H9 (cell line): ENCODE data around the gene KDM4C. TPM values are rescaled to one million over a fixed set of nuclear protein-coding genes. Genes with fewer than 3 reads are reported as not detected.

ENCODE experiments used
- DNase-seq: peaks from one replicate; pipeline ENCODE4 v3.0.0-alpha.2; 2017
- H2AFZ ChIP-seq: one replicate; pipeline ENCODE4 v1.6.1; 2013; ENCODE audit warnings: mild to moderate bottlenecking, low read length, control low read depth, moderate library complexity
- H2AK5ac ChIP-seq: 2 replicates; pipeline ENCODE4 v1.6.1; 2013; ENCODE audit warnings: low read length, control low read depth, mixed read lengths; ENCODE audit not compliant: insufficient read length
- H2BK120ac ChIP-seq: one replicate; pipeline ENCODE4 v1.6.1; 2013; ENCODE audit warnings: low read depth, mild to moderate bottlenecking, low read length, control low read depth, inconsistent platforms; ENCODE audit not compliant: poor library complexity, severe bottlenecking
- H2BK12ac ChIP-seq: 2 replicates; pipeline ENCODE4 v1.6.1; 2013; ENCODE audit warnings: low read length, control low read depth, mixed read lengths, low read depth; ENCODE audit not compliant: insufficient read length
- H2BK15ac ChIP-seq: 2 replicates; pipeline ENCODE4 v1.6.1; 2013; ENCODE audit warnings: low read depth, low read length, control low read depth
- H2BK20ac ChIP-seq: one replicate; pipeline ENCODE4 v1.6.1; 2013; ENCODE audit warnings: low read depth, mild to moderate bottlenecking, low read length, control low read depth, inconsistent platforms; ENCODE audit not compliant: poor library complexity, severe bottlenecking
- H2BK5ac ChIP-seq: 2 replicates; pipeline ENCODE4 v1.6.1; 2013; ENCODE audit warnings: low read length, control low read depth, mixed read lengths; ENCODE audit not compliant: insufficient read length
- H3K14ac ChIP-seq: 2 replicates; pipeline ENCODE4 v1.6.1; 2013; ENCODE audit warnings: low read length, control low read depth; ENCODE audit not compliant: insufficient read depth
- H3K18ac ChIP-seq: 2 replicates; pipeline ENCODE4 v1.6.1; 2013; ENCODE audit warnings: low read depth, mild to moderate bottlenecking, mixed read lengths, low read length, control low read depth; ENCODE audit not compliant: insufficient read length
- H3K23ac ChIP-seq: 2 replicates; pipeline ENCODE4 v1.6.1; 2013; ENCODE audit warnings: low read length, control low read depth, mixed read lengths, low read depth; ENCODE audit not compliant: insufficient read length
- H3K23me2 ChIP-seq: 2 replicates; pipeline ENCODE4 v1.6.1; 2013; ENCODE audit warnings: low read depth, mild to moderate bottlenecking, mixed read lengths, low read length, control low read depth; ENCODE audit not compliant: insufficient read length, poor library complexity, severe bottlenecking
- H3K27ac ChIP-seq: 2 replicates; pipeline ENCODE4 v1.5.1; 2013; ENCODE audit warnings: low read length, control low read depth, mixed read lengths, low read depth; ENCODE audit not compliant: insufficient read length
- H3K27me3 ChIP-seq: 2 replicates; pipeline ENCODE4 v1.6.1; 2013; ENCODE audit warnings: low read length, control low read depth, inconsistent platforms; ENCODE audit not compliant: insufficient read depth
- H3K4ac ChIP-seq: 2 replicates; pipeline ENCODE4 v1.6.1; 2013; ENCODE audit warnings: low read depth, mild to moderate bottlenecking, control low read depth, inconsistent platforms, low read length, moderate library complexity
- H3K4me1 ChIP-seq: 2 replicates; pipeline ENCODE4 v1.6.1; 2013; ENCODE audit warnings: low read length, control low read depth, inconsistent platforms; ENCODE audit not compliant: insufficient read depth
- H3K4me2 ChIP-seq: 2 replicates; pipeline ENCODE4 v1.6.1; 2013; ENCODE audit warnings: low read length, control low read depth, mixed read lengths; ENCODE audit not compliant: insufficient read length, insufficient read depth
- H3K56ac ChIP-seq: 2 replicates; pipeline ENCODE4 v1.6.1; 2013; ENCODE audit warnings: low read depth, mild to moderate bottlenecking, mixed read lengths, low read length, control low read depth; ENCODE audit not compliant: insufficient read length
- H3K79me1 ChIP-seq: 2 replicates; pipeline ENCODE4 v1.6.1; 2013; ENCODE audit warnings: low read depth, mild to moderate bottlenecking, moderate library complexity, low read length, control low read depth, inconsistent platforms; ENCODE audit not compliant: insufficient read depth, poor library complexity, severe bottlenecking
- H3K79me2 ChIP-seq: 2 replicates; pipeline ENCODE4 v1.6.1; 2013; ENCODE audit warnings: low read length, control low read depth, inconsistent platforms; ENCODE audit not compliant: insufficient read depth
- H3K9ac ChIP-seq: 2 replicates; pipeline ENCODE4 v1.6.1; 2013; ENCODE audit warnings: low read length, control low read depth, mixed read lengths; ENCODE audit not compliant: insufficient read length; ENCODE audit errors: extremely low read depth
- H3K9me3 ChIP-seq: one replicate; pipeline ENCODE4 v1.6.1; 2013; ENCODE audit warnings: low read depth, low read length, inconsistent platforms; ENCODE audit not compliant: control insufficient read depth
- H3T11ph ChIP-seq: one replicate; pipeline ENCODE4 v1.6.1; 2013; ENCODE audit warnings: mild to moderate bottlenecking, low read length, control low read depth, inconsistent platforms
- H4K20me1 ChIP-seq: one replicate; pipeline ENCODE4 v1.6.1; 2013; ENCODE audit not compliant: control insufficient read depth, insufficient read length, insufficient read depth
- H4K5ac ChIP-seq: 2 replicates; pipeline ENCODE4 v1.6.1; 2013; ENCODE audit warnings: low read depth, mild to moderate bottlenecking, mixed read lengths, low read length, control low read depth; ENCODE audit not compliant: insufficient read length
- H4K8ac ChIP-seq: replicated peaks from 2 replicates; pipeline ENCODE4 v1.6.1; 2013; ENCODE audit warnings: low read length, control low read depth, mixed read lengths, low read depth; ENCODE audit not compliant: insufficient read length
- H4K91ac ChIP-seq: 2 replicates; pipeline ENCODE4 v1.6.1; 2013; ENCODE audit warnings: low read depth, mild to moderate bottlenecking, moderate library complexity, mixed read lengths, low read length, control low read depth; ENCODE audit not compliant: insufficient read length
- H3K27ac Mint-ChIP-seq, 3 experiments: 2 replicates in 2 of 3; 3 replicates in 1 of 3; pipeline ENCODE4 v1.8.0; 2020 to 2021; ENCODE audit warnings: mixed read lengths in 3 of 3, mild to moderate bottlenecking in 1 of 3, moderate library complexity in 1 of 3
- H3K27me3 Mint-ChIP-seq: 2 replicates; pipeline ENCODE4 v1.8.0; 2021; ENCODE audit warnings: low read depth, mild to moderate bottlenecking, moderate library complexity, mixed read lengths
- H3K36me3 Mint-ChIP-seq, 3 experiments: 2 replicates in 2 of 3; 3 replicates in 1 of 3; pipeline ENCODE4 v1.8.0; 2020 to 2021; ENCODE audit warnings: low read depth in 3 of 3, mixed read lengths in 3 of 3; ENCODE audit not compliant: insufficient read depth in 1 of 3
- H3K4me1 Mint-ChIP-seq, 2 experiments: 2 replicates each; pipeline ENCODE4 v1.8.0; 2020; ENCODE audit warnings: mixed read lengths in 2 of 2
- H3K4me3 Mint-ChIP-seq, 2 experiments: 2 replicates in 1 of 2; 3 replicates in 1 of 2; pipeline ENCODE4 v1.8.0; 2020 to 2021; ENCODE audit warnings: mild to moderate bottlenecking in 2 of 2, mixed read lengths in 2 of 2, moderate library complexity in 1 of 2
- H3K9me3 Mint-ChIP-seq, 2 experiments: 2 replicates in 1 of 2; 3 replicates in 1 of 2; pipeline ENCODE4 v1.8.0; 2020; ENCODE audit warnings: mild to moderate bottlenecking in 2 of 2, mixed read lengths in 2 of 2, moderate library complexity in 1 of 2
- WGBS: extraction: QIAGEN DNeasy Blood & Tissue Kit; methylation state at CpG from one replicate; pipeline ENCODE4 v1.1.7; 2013; ENCODE audit warnings: missing lambda C conversion rate, low lambda C conversion rate, mixed read lengths; ENCODE audit not compliant: insufficient read length; ENCODE audit errors: extremely low coverage; 5-methylcytosine and 5-hydroxymethylcytosine counted together
- total RNA-seq: library from RNA; stranded (reverse); gene quantifications from 2 replicates; pipeline ENCODE4 v1.2.1, GENCODE V29; 2021
- TF ChIP-seq, protein P1 (sequence below): fragments of 200-600 bp; sonication (generic); conservative IDR thresholded peaks from 3 replicates; pipeline ENCODE4 v1.8.0; 2021; ENCODE audit warnings: antibody characterized with exemption, mild to moderate bottlenecking

Gene KDM4C
- total RNA-seq, 1 experiment from 2014 or later, result 24.0 TPM

DNA sequence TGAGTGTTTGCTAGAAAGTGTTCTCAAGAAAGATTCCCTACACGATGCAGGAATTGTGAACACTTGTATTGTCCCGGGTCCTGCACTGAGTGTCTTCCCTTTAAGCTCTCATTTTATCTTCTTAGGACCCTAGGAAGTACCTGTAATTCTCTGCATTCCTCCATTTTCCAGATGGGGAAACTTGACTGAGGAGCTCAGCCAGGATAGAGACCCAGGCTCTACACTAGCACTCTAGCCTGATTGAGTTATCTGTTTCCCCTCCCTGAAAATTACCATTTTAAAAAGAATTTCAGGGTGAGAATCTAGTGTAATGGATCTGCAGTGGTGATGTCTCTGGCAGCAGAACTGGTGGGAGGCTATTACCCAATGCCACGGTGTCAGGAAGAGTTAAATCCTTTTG, 453.9 kb downstream of the KDM4C start:
- H2BK15ac ChIP-seq, result no peak overlapping the region
- Mint-ChIP-seq H3K4me3 (peak overlapping the region in 1 of 2 experiments; percentile 17; a peak in 1 of 5 replicates), H3K9me3 (peaks cover 0 to 2% of the 10 kb centered on the region in 2 experiments; a peak in 1 of 5 replicates), H3K27me3 (peaks cover 42% of the 10 kb centered on the region), H3K36me3 (no peaks in the 10 kb centered on the region), H3K4me1 (peaks cover 38 to 50% of the 10 kb centered on the region in 2 experiments), H3K27ac (no peak overlapping the region)
- no peak overlapping the region for H2AK5ac ChIP-seq
- no peak for DNase-seq
- peaks cover 2% of the 10 kb centered on the region; the same call in 1 of the 2 replicates for H3K4me1 ChIP-seq
- H3K9ac ChIP-seq, result no peak overlapping the region
- no peak overlapping the region for H3K23ac ChIP-seq
- H2BK12ac ChIP-seq, result no peak overlapping the region
- no peak overlapping the region for H4K91ac ChIP-seq
- H3K79me1 ChIP-seq, result no peaks in the 10 kb centered on the region
- no peak overlapping the region for H4K8ac ChIP-seq
- no peak overlapping the region for H3K4me2 ChIP-seq
- no peaks in the 10 kb centered on the region for H3K23me2 ChIP-seq
- no CpG with 5 or more reads among the region's 3 CpGs for WGBS
- no peaks in the 10 kb centered on the region for H3K9me3 ChIP-seq
- peaks cover 10% of the 10 kb centered on the region; the same call in 1 of the 2 replicates for H3K27me3 ChIP-seq
- no peak overlapping the region for H3T11ph ChIP-seq
- H2BK20ac ChIP-seq, result no peak overlapping the region
- H2BK5ac ChIP-seq, result no peak overlapping the region
- H2AFZ ChIP-seq, result no peak overlapping the region
- H3K18ac ChIP-seq, result no peak overlapping the region
- H3K79me2 ChIP-seq, result no peaks in the 10 kb centered on the region
- no peak overlapping the region for H3K56ac ChIP-seq
- H2BK120ac ChIP-seq, result no peak overlapping the region
- no peak overlapping the region for H3K27ac ChIP-seq
- no peak overlapping the region for H3K4ac ChIP-seq
- TF ChIP-seq, protein P1, sequence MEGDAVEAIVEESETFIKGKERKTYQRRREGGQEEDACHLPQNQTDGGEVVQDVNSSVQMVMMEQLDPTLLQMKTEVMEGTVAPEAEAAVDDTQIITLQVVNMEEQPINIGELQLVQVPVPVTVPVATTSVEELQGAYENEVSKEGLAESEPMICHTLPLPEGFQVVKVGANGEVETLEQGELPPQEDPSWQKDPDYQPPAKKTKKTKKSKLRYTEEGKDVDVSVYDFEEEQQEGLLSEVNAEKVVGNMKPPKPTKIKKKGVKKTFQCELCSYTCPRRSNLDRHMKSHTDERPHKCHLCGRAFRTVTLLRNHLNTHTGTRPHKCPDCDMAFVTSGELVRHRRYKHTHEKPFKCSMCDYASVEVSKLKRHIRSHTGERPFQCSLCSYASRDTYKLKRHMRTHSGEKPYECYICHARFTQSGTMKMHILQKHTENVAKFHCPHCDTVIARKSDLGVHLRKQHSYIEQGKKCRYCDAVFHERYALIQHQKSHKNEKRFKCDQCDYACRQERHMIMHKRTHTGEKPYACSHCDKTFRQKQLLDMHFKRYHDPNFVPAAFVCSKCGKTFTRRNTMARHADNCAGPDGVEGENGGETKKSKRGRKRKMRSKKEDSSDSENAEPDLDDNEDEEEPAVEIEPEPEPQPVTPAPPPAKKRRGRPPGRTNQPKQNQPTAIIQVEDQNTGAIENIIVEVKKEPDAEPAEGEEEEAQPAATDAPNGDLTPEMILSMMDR, result no peak
- H4K20me1 ChIP-seq, result no peaks in the 10 kb centered on the region
- no peak overlapping the region for H3K14ac ChIP-seq
- H4K5ac ChIP-seq, result no peak overlapping the region
